NCI-H1417 treated with DMSO at 0.1 percent for 48 hours (cell line): ENCODE data around the gene KRTAP19-3.
"Not testable (repeated sequence)": the region's sequence is repeated elsewhere in the genome, so short reads cannot be mapped to it uniquely, and the experiment has no call there.

ENCODE experiments used
- DNase-seq: peaks from one replicate; lab custom pipeline; 2025; lab: John Stamatoyannopoulos, UW

Gene KRTAP19-3

DNA sequence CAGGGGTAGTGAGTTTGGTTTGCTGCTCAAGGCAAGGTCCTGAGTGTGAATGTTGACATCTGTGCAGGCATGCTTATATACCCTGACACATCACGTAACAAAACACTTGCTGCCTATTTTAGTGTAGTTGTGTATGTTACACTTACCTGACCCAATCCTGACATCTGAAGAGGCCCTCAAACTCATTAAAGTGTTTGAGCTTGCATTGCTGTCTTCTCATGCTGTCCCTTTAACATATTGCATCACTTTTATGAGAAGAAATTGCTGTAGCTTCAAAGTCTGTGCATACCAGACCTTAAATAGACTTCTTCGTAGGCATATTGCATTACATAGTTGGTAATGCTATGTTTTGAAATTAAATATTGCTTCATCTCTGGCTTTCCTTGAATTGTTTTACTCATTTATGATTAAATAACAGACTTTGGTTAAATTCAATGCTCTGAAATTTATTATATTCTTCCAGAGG is at the start of gene KRTAP19-3:
KRTAP19-3 (minus strand) TSS at position 51 of the 466 bp plus-strand sequence. CDS start 56 bp downstream, outside the sequence.
- no peak for DNase-seq

DNA sequence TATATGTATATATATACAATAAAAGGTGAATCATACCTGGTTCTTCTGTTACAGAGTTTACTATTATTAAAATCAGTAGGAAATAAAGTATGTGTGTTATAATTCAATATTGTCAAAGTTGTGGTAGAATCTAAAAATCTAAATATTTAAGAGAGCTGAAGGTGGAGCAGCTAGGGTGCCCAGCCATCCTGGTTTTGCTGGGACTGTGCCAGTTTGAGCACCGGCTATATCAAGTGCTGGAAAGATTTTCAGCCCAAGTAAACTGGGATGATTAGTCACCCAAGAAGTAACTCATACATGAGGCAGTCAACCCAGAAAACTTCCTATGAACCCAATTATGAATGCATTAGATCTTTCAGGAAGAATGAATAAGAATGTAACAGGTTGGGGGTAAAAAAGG is 27.1 kb upstream of the KRTAP19-3 start:
- no peak for DNase-seq

DNA sequence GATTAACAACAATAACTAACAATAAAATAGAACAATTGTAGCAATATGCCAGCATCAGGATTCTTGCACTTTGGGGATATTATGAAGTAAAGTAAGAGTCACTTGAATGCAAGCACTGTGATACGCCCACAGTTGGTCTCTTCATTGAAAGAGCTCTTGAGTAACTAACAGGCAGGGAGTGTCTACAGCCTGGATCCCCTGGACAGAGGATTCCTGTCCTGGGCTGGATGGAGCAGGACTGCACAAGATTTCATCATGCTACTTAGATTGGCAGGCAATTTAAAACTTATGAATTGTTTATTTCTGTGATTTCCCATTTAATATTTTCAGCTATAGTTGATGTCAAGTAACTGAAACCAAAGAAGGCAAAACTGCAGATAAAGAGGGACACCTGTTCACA is 23.9 kb upstream of the KRTAP19-3 start:
- no peak for DNase-seq

DNA sequence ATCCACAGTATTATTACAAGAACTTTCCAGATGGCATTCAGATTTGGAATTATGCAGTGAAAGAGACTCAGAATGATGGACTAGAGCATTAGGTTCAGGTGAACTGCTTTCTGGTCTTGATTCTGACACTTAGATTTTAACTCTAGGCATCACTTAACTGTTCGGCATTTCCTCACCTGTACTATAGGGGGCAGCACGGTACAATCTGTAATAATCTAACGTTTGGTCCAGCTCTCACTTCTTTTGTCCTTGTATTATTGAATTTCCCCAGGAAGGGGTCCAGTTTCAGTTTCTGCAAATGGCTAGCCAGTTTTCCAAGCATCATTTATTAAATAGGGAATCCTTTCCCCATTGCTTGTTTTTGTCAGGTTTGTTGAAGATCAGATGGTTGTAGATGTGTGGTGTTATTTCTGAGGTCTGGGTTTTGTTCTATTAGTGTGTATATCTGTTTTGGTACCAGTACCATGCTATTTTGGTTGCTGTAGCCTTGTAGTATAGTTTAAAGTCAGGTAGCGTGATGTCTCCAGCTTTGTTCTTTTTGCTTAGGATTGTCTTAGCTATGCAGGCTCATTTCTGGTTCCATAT is 13.9 kb upstream of the KRTAP19-3 start:
- DNase-seq, result not testable (repeated sequence)

DNA sequence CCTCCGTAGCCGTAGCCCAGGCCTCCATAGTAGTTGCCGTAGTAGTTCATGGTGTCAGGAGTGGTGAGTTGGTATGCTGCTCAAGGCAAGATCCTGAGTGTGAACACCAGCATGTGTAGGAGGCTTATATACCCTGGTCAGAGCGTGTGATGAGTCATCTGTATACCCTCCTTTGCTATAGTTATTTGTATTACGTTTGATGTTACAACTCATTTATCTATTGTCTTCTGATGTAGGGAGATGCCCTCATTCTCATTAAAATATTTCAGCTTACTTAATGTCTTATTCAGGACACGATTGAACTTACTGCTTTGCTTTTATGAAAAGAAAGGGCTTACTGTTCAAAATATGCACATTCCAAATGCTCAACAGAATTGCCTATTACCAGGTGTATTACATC is 10.2 kb upstream of the KRTAP19-3 start, which contains the start of gene KRTAP19-5:
KRTAP19-5 (minus strand) TSS at position 101 of the 400 bp plus-strand sequence; CDS start at position 50, 51 bp downstream.
- no peak for DNase-seq

DNA sequence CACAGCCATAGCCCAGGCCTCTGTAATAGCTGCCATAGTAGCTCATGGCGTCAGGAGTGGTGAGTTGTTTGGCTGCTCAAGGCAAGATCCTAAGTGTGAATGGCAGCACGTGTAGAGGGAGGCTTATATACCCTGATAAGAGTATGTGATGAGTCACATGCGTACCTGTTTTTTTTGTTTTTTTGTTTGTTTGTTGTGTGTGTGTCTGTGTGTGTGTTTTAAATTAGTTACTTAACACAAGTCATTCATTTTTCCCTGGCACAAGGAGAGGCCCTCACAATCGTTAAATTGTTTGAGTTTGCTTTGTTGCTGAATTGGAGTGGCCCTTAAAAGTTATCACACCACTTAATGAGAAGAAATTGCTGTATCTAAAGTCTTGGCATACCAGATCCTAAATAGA is 5.3 kb upstream of the KRTAP19-3 start, which contains the start of gene KRTAP19-4:
KRTAP19-4 (minus strand) TSS at position 101 of the 400 bp plus-strand sequence; CDS start at position 46, 55 bp downstream.
- DNase-seq, result no peak

DNA sequence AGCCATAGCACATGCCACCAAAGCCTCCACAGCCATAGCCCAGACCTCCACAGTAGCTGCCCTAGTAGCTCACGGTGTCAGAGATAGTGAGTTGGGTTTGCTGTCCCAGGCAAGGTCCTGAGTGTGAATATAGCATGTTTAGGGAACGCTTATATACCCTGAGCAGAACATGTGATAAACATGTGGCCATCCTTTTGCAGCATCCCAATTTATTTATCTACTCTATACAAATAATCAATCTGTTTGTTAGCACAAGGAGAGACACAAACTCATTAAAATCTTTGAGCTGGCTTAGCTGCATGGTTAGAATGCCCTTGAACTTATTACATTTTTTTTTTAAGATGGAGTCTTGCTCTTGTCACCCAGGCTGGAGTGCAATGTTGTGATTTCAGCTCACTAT is 4.5 kb downstream of the KRTAP19-3 start, which contains the start of gene KRTAP19-2:
KRTAP19-2 (minus strand) TSS at position 101 of the 400 bp plus-strand sequence; CDS start at position 13, 88 bp downstream.
- DNase-seq, result no peak

DNA sequence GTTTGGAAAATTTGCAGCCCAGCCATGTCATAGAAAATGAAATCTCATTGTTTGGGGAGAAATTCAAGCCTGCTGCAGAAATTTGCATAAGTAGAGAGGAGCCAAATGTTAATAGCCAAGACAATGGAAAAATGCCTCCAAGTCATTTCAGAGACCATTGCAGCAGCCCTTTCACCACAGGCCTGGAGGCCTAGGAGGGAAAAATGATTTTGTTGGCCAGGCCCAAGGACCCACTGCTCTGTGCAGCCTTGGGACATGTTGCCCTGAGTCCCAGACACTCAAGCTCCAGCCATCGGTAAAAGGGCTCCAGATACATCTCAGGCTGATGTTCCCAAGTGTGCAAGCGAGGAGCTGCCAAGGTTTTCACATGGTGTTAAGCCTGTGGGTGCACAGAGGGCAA is 5.6 kb downstream of the KRTAP19-3 start:
- DNase-seq, result no peak

DNA sequence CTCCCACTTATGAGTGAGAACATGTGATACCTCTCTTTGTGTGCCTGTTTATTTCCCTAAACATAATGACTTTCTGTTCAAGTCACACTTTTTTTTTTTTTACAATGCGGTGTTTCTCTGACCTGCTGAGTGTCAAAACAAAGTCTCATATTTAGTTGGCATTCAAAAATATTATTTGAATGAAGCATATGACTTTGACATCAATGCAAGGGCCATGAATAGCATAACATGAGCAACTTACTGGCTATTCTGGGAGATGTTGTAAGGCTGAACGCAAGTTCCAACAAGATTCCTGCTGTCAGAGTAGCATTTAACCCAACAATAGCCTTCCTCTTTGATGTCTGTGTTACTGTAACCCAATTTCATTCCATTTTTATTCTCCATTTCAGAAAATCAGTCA is 9.7 kb downstream of the KRTAP19-3 start:
- DNase-seq, result no peak

DNA sequence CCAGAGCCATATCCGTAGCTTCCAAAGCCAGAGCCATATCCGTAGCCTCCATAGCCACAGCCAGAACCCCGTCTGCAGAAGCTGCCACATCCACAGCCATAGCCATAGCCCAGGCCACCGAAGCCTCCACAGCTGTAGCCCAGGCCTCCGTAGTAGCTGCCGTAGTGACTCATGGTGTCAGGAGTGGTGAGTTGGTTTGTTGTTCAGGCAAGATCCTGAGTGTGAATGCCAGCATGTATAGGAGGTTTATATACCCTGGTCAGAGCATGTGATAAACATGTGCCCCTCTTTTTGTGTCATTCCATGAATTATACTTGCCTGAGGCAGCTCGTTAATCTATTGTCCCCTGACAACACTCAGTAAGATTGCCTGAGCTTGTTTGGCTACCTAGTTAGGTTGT is 11.7 kb downstream of the KRTAP19-3 start, which contains the start of gene KRTAP19-1:
KRTAP19-1 (minus strand) TSS at position 223 of the 400 bp plus-strand sequence; CDS start at position 173, 50 bp downstream.
- DNase-seq, result no peak

DNA sequence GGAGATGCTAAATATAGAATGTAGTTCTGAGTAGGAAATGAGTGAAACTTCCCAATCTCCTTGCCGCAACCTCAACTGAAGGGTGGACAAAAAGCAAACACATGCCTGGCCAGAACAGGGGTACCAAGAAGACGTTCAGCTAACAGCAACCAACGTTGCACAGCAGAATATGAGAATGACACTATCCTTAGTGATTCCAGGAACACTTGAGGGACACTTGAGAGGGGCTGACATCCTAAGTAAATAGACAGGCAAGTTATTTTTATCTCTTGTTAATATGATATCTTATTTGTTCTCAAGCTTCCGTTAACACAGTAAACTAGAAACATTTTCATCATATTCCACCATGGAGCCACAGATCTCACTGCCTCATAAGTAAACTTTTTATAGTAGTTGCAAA is 12.6 kb downstream of the KRTAP19-3 start:
- no peak for DNase-seq

DNA sequence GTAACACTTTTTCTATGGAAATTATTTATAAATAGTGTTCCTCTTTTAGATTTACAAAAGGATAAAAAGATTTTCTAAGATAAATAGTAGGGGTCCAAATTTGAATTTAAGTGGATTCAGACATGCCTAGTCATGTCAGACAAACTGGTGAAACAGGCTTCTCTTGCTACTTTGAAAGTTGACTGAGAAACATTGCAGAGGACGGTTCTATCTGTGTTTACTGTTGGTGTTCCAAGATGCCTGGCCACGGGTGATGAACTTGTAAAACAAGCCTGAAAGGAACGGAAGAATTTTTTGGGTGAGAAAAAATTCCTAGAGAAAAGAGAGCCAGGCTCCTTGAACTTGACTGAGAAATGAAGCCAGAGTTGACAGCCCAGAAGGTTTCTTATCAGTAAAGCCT is 13.8 kb downstream of the KRTAP19-3 start:
- peak; percentile 14 for DNase-seq

DNA sequence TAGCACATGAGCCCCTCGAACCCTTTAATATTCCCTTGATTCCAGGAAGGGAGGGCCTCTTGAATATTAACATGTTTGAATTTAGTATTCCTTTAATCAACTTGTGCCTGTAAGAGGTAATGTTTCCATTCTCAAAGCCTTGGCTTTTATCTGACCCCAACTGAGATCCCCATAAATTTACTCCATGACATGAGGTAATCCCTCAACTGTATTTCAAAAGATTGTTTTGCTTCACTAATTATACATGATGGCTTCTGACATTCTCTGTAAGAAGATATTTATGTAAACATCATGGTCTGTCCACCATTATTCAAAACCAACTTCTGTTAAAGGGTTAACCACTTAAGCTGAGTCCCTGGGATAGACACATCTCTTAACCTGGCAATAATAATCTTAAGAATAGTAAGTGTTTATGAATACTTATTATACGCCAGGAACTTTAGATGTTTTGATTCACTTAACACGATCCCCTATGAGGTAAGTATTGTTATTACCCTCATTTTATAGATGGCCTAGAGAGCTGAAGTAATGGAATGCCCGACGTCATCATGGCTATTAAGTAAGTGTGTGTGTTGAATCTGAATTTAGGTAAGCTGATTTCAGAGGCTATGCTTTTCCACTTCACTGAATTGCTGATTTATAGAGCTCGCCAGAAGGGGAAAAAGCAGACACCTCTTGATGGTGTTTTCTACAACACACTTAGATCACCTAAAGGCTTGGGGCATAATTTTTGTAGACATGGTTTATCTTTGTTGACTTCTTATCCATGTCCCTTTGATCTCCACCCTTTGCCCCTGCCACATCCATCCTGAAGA is 22.7 kb downstream of the KRTAP19-3 start:
- no peak for DNase-seq

DNA sequence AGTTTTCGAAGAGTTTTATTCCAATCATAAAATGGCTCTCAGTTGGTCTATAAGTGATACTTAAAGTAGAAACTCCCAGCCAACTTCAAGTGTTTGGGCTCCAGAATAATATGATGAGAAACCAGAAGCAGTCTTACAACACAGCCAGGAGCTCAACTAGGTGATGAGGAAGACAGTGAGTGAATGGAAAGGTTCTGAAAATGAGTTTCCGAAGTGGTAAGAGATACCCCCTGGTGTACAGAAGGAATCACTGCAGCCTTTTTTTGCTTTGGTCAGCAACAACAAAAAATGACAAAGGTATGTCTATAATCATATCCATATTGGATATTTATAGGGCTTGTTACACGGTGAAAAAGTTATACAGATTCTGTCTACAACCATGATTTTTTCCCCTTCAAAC is 28.1 kb downstream of the KRTAP19-3 start:
- DNase-seq, result no peak

DNA sequence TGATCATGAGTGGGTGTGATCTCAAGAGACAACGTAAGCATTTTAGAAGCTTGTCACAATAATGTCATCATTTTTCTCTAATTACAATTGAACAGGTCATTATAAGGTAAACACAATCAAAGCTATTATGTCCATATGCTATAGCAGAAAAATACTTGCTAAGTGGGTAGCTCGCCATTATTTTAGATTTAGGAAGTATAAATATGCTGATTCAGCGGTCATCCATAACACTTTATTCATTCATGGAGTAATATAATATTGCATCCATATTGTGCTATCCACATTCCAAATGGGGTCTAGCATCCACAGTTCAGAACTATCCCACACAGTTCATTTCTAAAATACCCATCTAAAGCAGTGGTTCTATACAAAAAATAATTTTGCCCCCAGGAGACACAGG is 43.3 kb downstream of the KRTAP19-3 start:
- no peak for DNase-seq

DNA sequence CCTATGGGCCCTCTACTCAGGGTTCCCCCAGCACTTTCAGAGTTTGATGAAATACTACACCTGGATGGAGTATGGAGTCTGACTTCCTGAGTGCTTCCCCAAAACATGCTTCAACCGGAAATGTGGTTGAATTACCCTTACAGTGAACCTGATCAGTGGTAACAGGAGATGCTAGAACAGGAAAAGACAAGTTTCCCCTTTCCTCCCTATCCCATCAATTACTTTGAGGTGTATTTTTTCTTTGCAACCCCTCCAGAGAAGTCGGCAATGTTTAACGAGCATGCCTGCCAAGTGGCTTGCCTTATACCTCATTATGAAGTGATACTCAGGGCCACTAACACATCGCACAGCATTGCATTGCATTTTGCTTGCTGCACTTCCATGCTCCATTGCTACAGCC is 44.8 kb downstream of the KRTAP19-3 start:
- no peak for DNase-seq

DNA sequence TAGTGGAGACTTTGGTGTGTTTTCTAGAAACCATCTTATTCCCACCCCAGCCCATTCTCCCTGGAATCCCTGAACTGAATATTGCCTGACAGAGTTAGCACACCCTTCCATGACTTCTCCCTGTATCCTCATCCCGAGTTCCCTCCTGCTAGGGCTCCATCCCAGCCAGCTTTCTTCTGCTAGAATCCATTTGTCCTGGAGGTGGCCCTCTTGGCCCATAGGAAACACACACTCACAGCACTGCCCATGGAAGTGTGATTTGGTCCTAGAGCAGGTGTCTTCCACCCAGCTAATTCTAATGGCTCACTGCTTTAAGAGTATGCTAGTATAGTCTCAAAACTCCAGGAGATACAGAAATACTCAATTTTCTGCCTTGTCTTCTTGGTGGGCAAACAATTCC is 47.6 kb downstream of the KRTAP19-3 start:
- no peak for DNase-seq

DNA sequence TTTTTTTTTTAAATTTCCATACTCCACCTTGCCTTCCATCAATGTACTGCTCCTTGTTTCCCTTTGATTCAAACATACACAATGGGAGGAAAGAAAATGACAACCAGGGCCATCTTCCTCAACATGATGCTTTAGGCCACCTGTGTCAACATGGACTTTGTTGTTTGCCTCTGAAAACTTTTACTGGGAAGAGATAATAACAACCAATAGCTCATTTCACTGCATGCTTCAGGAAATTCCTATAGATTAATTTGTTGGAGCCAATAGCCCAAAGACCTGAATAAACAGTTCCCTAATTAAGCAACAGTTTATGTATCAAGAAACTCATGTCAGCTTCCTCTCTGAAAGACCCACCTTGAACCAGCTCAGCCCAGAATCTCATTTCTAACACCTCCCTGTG is 48.6 kb downstream of the KRTAP19-3 start:
- DNase-seq, result no peak
